IMR-90 (cell line): Measurements from ENCODE around the gene SEZ6L.

Experiments
- CEBPB ChIP-seq: IDR thresholded peaks from 2 replicates; pipeline ENCODE4 v1.6.1; 2012; ENCODE audit warnings: low read depth, low read length, improper control_type of control experiment
- MAZ ChIP-seq: IDR thresholded peaks from 2 replicates; pipeline ENCODE4 v1.6.1; 2012; ENCODE audit warnings: low read depth, mild to moderate bottlenecking, low read length, improper control_type of control experiment, moderate library complexity, borderline replicate concordance
- MXI1 ChIP-seq: IDR thresholded peaks from 2 replicates; pipeline ENCODE4 v1.6.1; 2012; ENCODE audit warnings: low read depth, mild to moderate bottlenecking, low read length, moderate library complexity, borderline replicate concordance
- POLR2A ChIP-seq: IDR thresholded peaks from 2 replicates; pipeline ENCODE4 v1.6.1; 2012; ENCODE audit warnings: mild to moderate bottlenecking, low read depth, low read length
- RAD21 ChIP-seq: IDR thresholded peaks from 2 replicates; pipeline ENCODE4 v1.6.1; 2012; ENCODE audit warnings: low read length, improper control_type of control experiment
- RCOR1 ChIP-seq: IDR thresholded peaks from 2 replicates; pipeline ENCODE4 v1.6.1; 2012; ENCODE audit warnings: mild to moderate bottlenecking, low read length, improper control_type of control experiment; ENCODE audit not compliant: insufficient replicate concordance
- SMC3 ChIP-seq: fragments of 150-350 bp; IDR thresholded peaks from 2 replicates; pipeline ENCODE4 v1.6.1; 2016; ENCODE audit warnings: low read depth, mild to moderate bottlenecking, antibody characterized with exemption, low read length, moderate library complexity
- TF ChIP-seq, protein P1 (sequence below): fragments of 150-350 bp; IDR thresholded peaks from 2 replicates; pipeline ENCODE4 v1.6.1; 2017; ENCODE audit warnings: mild to moderate bottlenecking, antibody characterized with exemption, low read length, low read depth
- TF ChIP-seq, protein P2 (sequence below): conservative IDR thresholded peaks from 2 replicates; pipeline ENCODE4 v1.5.1; 2012; ENCODE audit warnings: mild to moderate bottlenecking, low read depth, low read length, improper control_type of control experiment
- TF ChIP-seq, protein P3 (sequence below): fragments of 150-350 bp; IDR thresholded peaks from 2 replicates; pipeline ENCODE4 v1.6.1; 2016; ENCODE audit warnings: low read depth, mild to moderate bottlenecking, low read length, moderate library complexity, borderline replicate concordance

DNA sequence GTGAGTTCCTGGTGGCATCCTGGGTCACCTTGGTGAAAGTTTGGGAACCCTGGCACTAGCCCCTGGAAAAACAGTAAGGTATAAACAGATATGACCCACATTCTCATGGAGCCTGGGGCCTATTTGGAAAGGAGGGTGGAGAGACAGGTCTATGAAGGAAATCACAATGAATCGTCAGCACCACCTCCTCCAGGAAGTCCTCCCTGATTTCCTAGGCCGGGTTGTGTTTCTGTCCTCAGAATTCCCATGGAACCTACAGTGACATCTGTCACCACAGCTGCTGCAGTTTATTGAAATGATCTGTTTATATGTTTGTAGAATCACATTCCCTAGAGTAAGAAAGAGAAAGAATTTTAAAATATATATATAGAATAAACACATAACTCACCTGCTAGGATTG is 188.0 kb downstream of the SEZ6L start:
- TF ChIP-seq POLR2A (no peak), CEBPB (no peak), MAZ (no peak), MXI1 (no peak), RAD21 (no peak), SMC3 (no peak), RCOR1 (no peak)
- TF ChIP-seq, protein P1, sequence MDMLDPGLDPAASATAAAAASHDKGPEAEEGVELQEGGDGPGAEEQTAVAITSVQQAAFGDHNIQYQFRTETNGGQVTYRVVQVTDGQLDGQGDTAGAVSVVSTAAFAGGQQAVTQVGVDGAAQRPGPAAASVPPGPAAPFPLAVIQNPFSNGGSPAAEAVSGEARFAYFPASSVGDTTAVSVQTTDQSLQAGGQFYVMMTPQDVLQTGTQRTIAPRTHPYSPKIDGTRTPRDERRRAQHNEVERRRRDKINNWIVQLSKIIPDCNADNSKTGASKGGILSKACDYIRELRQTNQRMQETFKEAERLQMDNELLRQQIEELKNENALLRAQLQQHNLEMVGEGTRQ = no peak
- TF ChIP-seq, protein P2, sequence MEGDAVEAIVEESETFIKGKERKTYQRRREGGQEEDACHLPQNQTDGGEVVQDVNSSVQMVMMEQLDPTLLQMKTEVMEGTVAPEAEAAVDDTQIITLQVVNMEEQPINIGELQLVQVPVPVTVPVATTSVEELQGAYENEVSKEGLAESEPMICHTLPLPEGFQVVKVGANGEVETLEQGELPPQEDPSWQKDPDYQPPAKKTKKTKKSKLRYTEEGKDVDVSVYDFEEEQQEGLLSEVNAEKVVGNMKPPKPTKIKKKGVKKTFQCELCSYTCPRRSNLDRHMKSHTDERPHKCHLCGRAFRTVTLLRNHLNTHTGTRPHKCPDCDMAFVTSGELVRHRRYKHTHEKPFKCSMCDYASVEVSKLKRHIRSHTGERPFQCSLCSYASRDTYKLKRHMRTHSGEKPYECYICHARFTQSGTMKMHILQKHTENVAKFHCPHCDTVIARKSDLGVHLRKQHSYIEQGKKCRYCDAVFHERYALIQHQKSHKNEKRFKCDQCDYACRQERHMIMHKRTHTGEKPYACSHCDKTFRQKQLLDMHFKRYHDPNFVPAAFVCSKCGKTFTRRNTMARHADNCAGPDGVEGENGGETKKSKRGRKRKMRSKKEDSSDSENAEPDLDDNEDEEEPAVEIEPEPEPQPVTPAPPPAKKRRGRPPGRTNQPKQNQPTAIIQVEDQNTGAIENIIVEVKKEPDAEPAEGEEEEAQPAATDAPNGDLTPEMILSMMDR = no peak
- TF ChIP-seq, protein P3, sequence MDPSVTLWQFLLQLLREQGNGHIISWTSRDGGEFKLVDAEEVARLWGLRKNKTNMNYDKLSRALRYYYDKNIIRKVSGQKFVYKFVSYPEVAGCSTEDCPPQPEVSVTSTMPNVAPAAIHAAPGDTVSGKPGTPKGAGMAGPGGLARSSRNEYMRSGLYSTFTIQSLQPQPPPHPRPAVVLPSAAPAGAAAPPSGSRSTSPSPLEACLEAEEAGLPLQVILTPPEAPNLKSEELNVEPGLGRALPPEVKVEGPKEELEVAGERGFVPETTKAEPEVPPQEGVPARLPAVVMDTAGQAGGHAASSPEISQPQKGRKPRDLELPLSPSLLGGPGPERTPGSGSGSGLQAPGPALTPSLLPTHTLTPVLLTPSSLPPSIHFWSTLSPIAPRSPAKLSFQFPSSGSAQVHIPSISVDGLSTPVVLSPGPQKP = no peak
